Hepatocyte (in vitro differentiated cells): ENCODE measurements around the gene MSI2. TPM values are rescaled to one million over a fixed set of nuclear protein-coding genes. Genes with fewer than 3 reads are reported as not detected.

Experiments
- DNase-seq: peaks from one replicate; pipeline ENCODE4 v3.0.0-alpha.2; 2016; ENCODE audit warnings: low spot score
- H2AFZ ChIP-seq: fragments of 200-600 bp; sonication (generic); 2 replicates; pipeline ENCODE4 v1.6.0; 2016; ENCODE audit warnings: antibody characterized with exemption, mild to moderate bottlenecking
- H3K27ac ChIP-seq: fragments of 200-600 bp; sonication (generic); 2 replicates; pipeline ENCODE4 v1.5.1; 2016; ENCODE audit warnings: mild to moderate bottlenecking
- H3K27me3 ChIP-seq: fragments of 200-600 bp; sonication (generic); 2 replicates; pipeline ENCODE4 v1.6.1; 2016
- H3K36me3 ChIP-seq: fragments of 200-600 bp; sonication (generic); replicated peaks from 2 replicates; pipeline ENCODE4 v1.5.1; 2016; ENCODE audit warnings: low read depth; ENCODE audit not compliant: insufficient read depth
- H3K4me1 ChIP-seq: fragments of 200-600 bp; sonication (generic); 2 replicates; pipeline ENCODE4 v1.5.1; 2016; ENCODE audit warnings: mild to moderate bottlenecking, moderate library complexity; ENCODE audit not compliant: insufficient read depth
- H3K4me2 ChIP-seq: fragments of 200-600 bp; sonication (generic); 2 replicates; pipeline ENCODE4 v1.6.0; 2016
- H3K4me3 ChIP-seq: fragments of 200-600 bp; sonication (generic); 2 replicates; pipeline ENCODE4 v1.5.1; 2016; ENCODE audit warnings: mild to moderate bottlenecking
- H3K79me2 ChIP-seq: fragments of 200-600 bp; sonication (generic); 2 replicates; pipeline ENCODE4 v1.6.0; 2017; ENCODE audit warnings: mild to moderate bottlenecking
- H3K9me2 ChIP-seq: fragments of 200-600 bp; sonication (generic); replicated peaks from 2 replicates; pipeline ENCODE4 v1.6.0; 2017; ENCODE audit warnings: mild to moderate bottlenecking; ENCODE audit not compliant: insufficient read depth
- H3K9me3 ChIP-seq: fragments of 200-600 bp; sonication (generic); 2 replicates; pipeline ENCODE4 v1.5.1; 2016; ENCODE audit warnings: low read depth, mild to moderate bottlenecking
- H4K20me1 ChIP-seq: fragments of 200-600 bp; sonication (generic); 2 replicates; pipeline ENCODE4 v1.6.0; 2016; ENCODE audit warnings: mild to moderate bottlenecking; ENCODE audit not compliant: insufficient read depth, poor library complexity, severe bottlenecking
- CTCF ChIP-seq: fragments of 200-600 bp; sonication (generic); IDR thresholded peaks from 2 replicates; pipeline ENCODE4 v1.5.1; 2016; ENCODE audit warnings: antibody characterized with exemption, mild to moderate bottlenecking; ENCODE audit not compliant: poor library complexity
- EZH2 ChIP-seq: fragments of 200-600 bp; sonication (generic); IDR thresholded peaks from 2 replicates; pipeline ENCODE4 v1.6.1; 2016; ENCODE audit warnings: antibody characterized with exemption, mild to moderate bottlenecking, borderline replicate concordance
- EZH2phosphoT487 ChIP-seq: fragments of 200-600 bp; sonication (generic); IDR thresholded peaks from one replicate; pipeline ENCODE4 v1.6.1; 2018; ENCODE audit warnings: antibody characterized with exemption, mild to moderate bottlenecking, low read depth, moderate library complexity; ENCODE audit not compliant: unreplicated experiment, severe bottlenecking
- WGBS: methylation state at CpG from one replicate; pipeline ENCODE4 v1.1.6; 2016; ENCODE audit warnings: low lambda C conversion rate; ENCODE audit errors: missing lambda C conversion rate; 5-methylcytosine and 5-hydroxymethylcytosine counted together
- polyA plus RNA-seq: library from polyadenylated mRNA; unstranded; fragments of >200 nt; fragmentation: Nextera tagmentation; extraction: Ambion mirVana; gene quantifications from 2 replicates; pipeline ENCODE4 v1.2.1, GENCODE V29; 2016
- total RNA-seq: library from RNA; depleted of rRNA; stranded (reverse); fragments of >200 nt; gene quantifications from 2 replicates; pipeline ENCODE4 v1.2.3, GENCODE V29; 2014

Gene MSI2
- total and polyA plus RNA-seq, 2 experiments from 2014 or later, result 16.1 to 60.6 TPM

- peaks cover 21% of the 10 kb centered on the region for H3K4me1 ChIP-seq
- H3K27me3 ChIP-seq, result no peaks in the 10 kb centered on the region
- H3K4me2 ChIP-seq, result peak overlapping the region; percentile 27
- no peak overlapping the region for H3K27ac ChIP-seq
- H3K36me3 ChIP-seq, result no peaks in the 10 kb centered on the region
- no peak overlapping the region for H2AFZ ChIP-seq
- no peaks in the 10 kb centered on the region for H3K9me3 ChIP-seq
- no peaks in the 10 kb centered on the region for H3K9me2 ChIP-seq
- no peaks in the 10 kb centered on the region for H3K79me2 ChIP-seq
- TF ChIP-seq EZH2, result no peak
- no peak for TF ChIP-seq EZH2phosphoT487
- TF ChIP-seq CTCF, result no peak
- WGBS, result 57% methylated on average over 24 of the region's 24 CpGs
- no peak overlapping the region for H3K4me3 ChIP-seq
- DNase-seq, result no peak
- H4K20me1 ChIP-seq, result no peaks in the 10 kb centered on the region
Measured at GRCh38 chr17:57604771-57605674, 348.7 kb downstream of the MSI2 start.

- peak overlapping the region; percentile 27 for H3K4me2 ChIP-seq
- no peaks in the 10 kb centered on the region for H4K20me1 ChIP-seq
- no peak overlapping the region for H2AFZ ChIP-seq
- no peaks in the 10 kb centered on the region for H3K9me2 ChIP-seq
- H3K27ac ChIP-seq, result no peak overlapping the region
- H3K9me3 ChIP-seq, result no peaks in the 10 kb centered on the region
- DNase-seq, result peak; percentile 74
- no peak overlapping the region for H3K4me3 ChIP-seq
- H3K36me3 ChIP-seq, result no peaks in the 10 kb centered on the region
- H3K4me1 ChIP-seq, result peaks cover 21% of the 10 kb centered on the region
- WGBS, result 79% methylated on average over 5 of the region's 5 CpGs
- TF ChIP-seq EZH2, result no peak
- TF ChIP-seq CTCF, result no peak
- no peak for TF ChIP-seq EZH2phosphoT487
- no peaks in the 10 kb centered on the region for H3K27me3 ChIP-seq
- no peaks in the 10 kb centered on the region for H3K79me2 ChIP-seq
Measured at GRCh38 chr17:57605675-57606105, 349.4 kb downstream of the MSI2 start.

GRCh38 chr17:57606111-57606875, 350.0 kb downstream of the MSI2 start:
- TF ChIP-seq EZH2phosphoT487, result no peak
- no peak for TF ChIP-seq EZH2
- TF ChIP-seq CTCF, result no peak
- H2AFZ ChIP-seq, result no peak overlapping the region
- H3K9me3 ChIP-seq, result no peaks in the 10 kb centered on the region
- WGBS, result 76% methylated on average over 6 of the region's 6 CpGs
- no peak overlapping the region for H3K27ac ChIP-seq
- H4K20me1 ChIP-seq, result no peaks in the 10 kb centered on the region
- no peak overlapping the region for H3K4me3 ChIP-seq
- DNase-seq, result no peak
- no peaks in the 10 kb centered on the region for H3K79me2 ChIP-seq
- no peaks in the 10 kb centered on the region for H3K36me3 ChIP-seq
- H3K9me2 ChIP-seq, result no peaks in the 10 kb centered on the region
- H3K4me2 ChIP-seq, result no peak overlapping the region
- peaks cover 21% of the 10 kb centered on the region for H3K4me1 ChIP-seq
- H3K27me3 ChIP-seq, result no peaks in the 10 kb centered on the region
